Measurements from ENCODE around the gene ITIH2.

GRCh38 chr10:7667262-7668141, 35.6 kb upstream of the ITIH2 start:
- TF ChIP-seq CTCF (IDR thresholded peaks at IDR 0.05), result no peak
- TF ChIP-seq POLR2A (IDR thresholded peaks at IDR 0.05), result no peak
- TF ChIP-seq EP300 (IDR thresholded peaks at IDR 0.05; ENCODE audit: low read depth), result no peak
